NCI-H345 (cell line): ENCODE measurements around the gene MRPL2.
A peak's percentile ranks its signal among the peaks of the same experiment; 100 is the strongest.
"Not testable (repeated sequence)": the region's sequence is repeated elsewhere in the genome, so short reads cannot be mapped to it uniquely, and the experiment has no call there.

Experiments
- DNase-seq: peaks from one replicate; lab custom pipeline; 2025; lab: John Stamatoyannopoulos, UW

The MRPL2 gene

GRCh38 chr6:43053545-43054205 is 5.6 kb downstream of the MRPL2 start, which contains the start of gene CUL7:
Gene CUL7, minus strand, starts transcription at chr6:43053851. Its CDS starts 1,063 bp downstream, at chr6:43052788.
- DNase-seq: peak; percentile 94

GRCh38 chr6:43052842-43053544 is 6.2 kb downstream of the MRPL2 start:
- DNase-seq: no peak

GRCh38 chr6:43052225-43052841 is 6.9 kb downstream of the MRPL2 start:
- DNase-seq: no peak

- DNase-seq: no peak
Measured at GRCh38 chr6:43050981-43051380, 8.3 kb downstream of the MRPL2 start.

GRCh38 chr6:43047998-43048397 is 11.2 kb downstream of the MRPL2 start:
- DNase-seq: no peak

GRCh38 chr6:43045371-43045930 is 13.8 kb downstream of the MRPL2 start:
- no peak for DNase-seq

GRCh38 chr6:43043310-43043709 is 15.9 kb downstream of the MRPL2 start:
- no peak for DNase-seq

GRCh38 chr6:43041475-43041874 is 17.8 kb downstream of the MRPL2 start:
- not testable (repeated sequence) for DNase-seq

GRCh38 chr6:43040542-43041257 is 18.5 kb downstream of the MRPL2 start:
- no peak for DNase-seq

GRCh38 chr6:43038727-43039126 is 20.5 kb downstream of the MRPL2 start:
- DNase-seq: no peak

- no peak for DNase-seq
Measured at GRCh38 chr6:43037706-43038105, 21.5 kb downstream of the MRPL2 start.

- no peak for DNase-seq
Measured at GRCh38 chr6:43037197-43037596, 22.0 kb downstream of the MRPL2 start.

- no peak for DNase-seq
Measured at GRCh38 chr6:43036712-43037111, 22.5 kb downstream of the MRPL2 start.

GRCh38 chr6:43035495-43036194 is 23.6 kb downstream of the MRPL2 start:
- no peak for DNase-seq

GRCh38 chr6:43034190-43034525 is 25.1 kb downstream of the MRPL2 start:
- DNase-seq: no peak

- DNase-seq: no peak
Measured at GRCh38 chr6:43033496-43034189, 25.6 kb downstream of the MRPL2 start.

GRCh38 chr6:43032326-43032725 is 26.9 kb downstream of the MRPL2 start:
- no peak for DNase-seq

GRCh38 chr6:43029120-43029519 is 30.1 kb downstream of the MRPL2 start:
- no peak for DNase-seq

GRCh38 chr6:43026365-43026764 is 32.9 kb downstream of the MRPL2 start:
- no peak for DNase-seq

GRCh38 chr6:43024436-43024835 is 34.8 kb downstream of the MRPL2 start:
- no peak for DNase-seq
